GM12878 (cell line): Measurements from ENCODE around the gene INO80.

ENCODE experiments used
- BACH1 ChIP-seq: fragments of 450-650 bp; IDR thresholded peaks from 2 replicates; pipeline ENCODE4 v1.6.1; 2017; ENCODE audit warnings: mild to moderate bottlenecking, borderline replicate concordance
- CUX1 ChIP-seq: IDR thresholded peaks from 2 replicates; pipeline ENCODE4 v1.6.1; 2012; ENCODE audit warnings: improper control_type of control experiment, low read depth, low read length; ENCODE audit not compliant: insufficient replicate concordance
- RBBP5 ChIP-seq: fragments of 200-600 bp; sonication (generic); conservative IDR thresholded peaks from 2 replicates; pipeline ENCODE4 v1.6.1; 2016
- RELA ChIP-seq: fragments of 450-650 bp; IDR thresholded peaks from 2 replicates; pipeline ENCODE4 v1.8.0; 2014; ENCODE audit warnings: borderline replicate concordance; ENCODE audit not compliant: partially characterized antibody
- ZBTB11 ChIP-seq: fragments of 450-650 bp; formaldehyde crosslinking; IDR thresholded peaks from 2 replicates; pipeline ENCODE4 v1.5.0; 2022; ENCODE audit warnings: mild to moderate bottlenecking, missing genetic modification characterization

DNA sequence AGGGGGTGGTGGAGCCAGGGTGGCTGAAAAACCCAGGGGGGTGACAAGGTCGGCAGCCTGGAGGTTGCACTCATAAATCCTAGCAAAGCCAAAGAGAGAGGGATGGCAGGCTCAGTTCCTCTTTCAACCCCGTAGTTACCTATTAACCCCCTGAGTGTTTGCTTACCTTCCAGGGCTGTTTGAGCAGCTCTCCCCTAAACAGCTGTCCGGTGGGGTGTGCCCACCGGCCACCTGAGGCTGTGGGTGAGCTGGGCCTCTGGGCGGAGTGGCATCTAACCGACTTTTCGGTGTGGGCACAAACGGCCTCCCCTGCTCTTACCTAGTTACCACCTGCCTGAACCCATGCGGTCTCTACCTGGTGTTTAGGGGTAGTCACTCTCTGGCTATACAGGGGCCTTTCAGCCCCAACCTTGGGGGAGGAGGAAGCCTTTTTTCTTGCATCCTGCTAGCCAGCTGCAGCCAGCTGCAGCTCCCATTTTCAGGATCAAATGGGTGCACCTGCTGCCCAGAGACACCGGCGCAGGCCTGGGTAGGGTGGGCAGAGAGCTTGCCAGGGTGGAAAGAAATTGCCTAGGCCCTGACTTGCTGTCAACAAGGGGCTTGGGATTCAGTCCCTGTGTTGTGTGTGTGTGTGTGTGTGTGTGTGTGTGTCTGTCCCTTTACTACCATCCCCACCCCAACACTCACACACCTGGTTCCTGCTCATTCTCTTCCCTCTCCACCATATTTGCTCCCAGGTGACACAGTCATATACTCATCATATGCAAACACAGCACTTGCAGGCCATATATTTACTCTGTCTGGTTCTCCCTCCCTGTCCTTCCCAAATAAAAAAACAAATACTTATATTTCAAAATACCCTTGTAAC is 183.2 kb downstream of the INO80 start:
- no peak for TF ChIP-seq ZBTB11
- TF ChIP-seq RELA: no peak
- no peak for TF ChIP-seq BACH1
- no peak for TF ChIP-seq CUX1
- no peak for TF ChIP-seq RBBP5
